GM12878 (cell line): ENCODE measurements around the gene IL11. TPM values are rescaled to one million over a fixed set of nuclear protein-coding genes. Genes with fewer than 3 reads are reported as not detected.

ENCODE experiments used
- ATAC-seq: fragments of 200-7000 bp; cut with Tn5 transposase; 3 replicates; pipeline ENCODE4 v1.9.1; 2020; ENCODE audit warnings: mild to moderate bottlenecking, moderate library complexity
- BruUV-seq: library from RNA; stranded (reverse); fragments of 400-500 nt; replicated peaks from 2 replicates; lab custom pipeline; 2021; lab: Mats Ljungman, UMichigan
- CTCF ChIA-PET: fragments of 300-600 bp; sonication (Branson Sonifier 250); formaldehyde crosslinking; extraction: SDS; loops from one replicate; lab custom pipeline; 2021; ENCODE audit warnings: inconsistent platforms; lab: Yijun Ruan, JAX
- POLR2A ChIA-PET: fragments of 350-600 bp; formaldehyde crosslinking; extraction: SDS; loops from one replicate; lab custom pipeline; 2021; ENCODE audit warnings: inconsistent platforms; lab: Charles Lee
- RAD21 ChIA-PET: fragments of 300-600 bp; sonication (Branson Sonifier 250); formaldehyde crosslinking; loops from one replicate; lab custom pipeline; 2023; ENCODE audit warnings: antibody characterized with exemption; ENCODE audit not compliant: unreplicated experiment; lab: Charles Lee
- SMC1A ChIA-PET: fragments of 300-600 bp; sonication (Branson Sonifier 250); formaldehyde crosslinking; loops from one replicate; lab custom pipeline; 2023; ENCODE audit not compliant: unreplicated experiment, uncharacterized antibody; lab: Charles Lee
- DNase-seq: peaks from one replicate; pipeline ENCODE4 v3.0.0-alpha.2; 2011; ENCODE audit warnings: low read depth, low spot score
- FAIRE-seq: peaks from 3 replicates; lab custom pipeline; 2011; peaks lifted over from hg19 to GRCh38; lab: Jason Lieb, UNC
- H2AFZ ChIP-seq: 2 replicates; pipeline ENCODE4 v1.6.0; 2011; ENCODE audit warnings: low read depth, low read length, control low read depth; ENCODE audit not compliant: control insufficient read depth
- H3K27ac ChIP-seq: 2 replicates; pipeline ENCODE4 v1.5.1; 2011; ENCODE audit warnings: control low read depth; ENCODE audit not compliant: control insufficient read depth, insufficient read depth
- H3K27me3 ChIP-seq, 2 experiments: replicated peaks in 1 of 2; 2 replicates each; pipeline versions ENCODE4 v1.6.0 to v1.6.1; 2011; ENCODE audit warnings: low read length in 1 of 2; ENCODE audit not compliant: control insufficient read depth in 2 of 2, insufficient read depth in 2 of 2
- H3K36me3 ChIP-seq, 2 experiments: 2 replicates each; pipeline ENCODE4 v1.5.1; 2011; ENCODE audit warnings: low read length in 1 of 2; ENCODE audit not compliant: control insufficient read depth in 2 of 2, insufficient read depth in 2 of 2
- H3K4me1 ChIP-seq: 2 replicates; pipeline ENCODE4 v1.6.1; 2011; ENCODE audit warnings: mild to moderate bottlenecking, low read length, moderate library complexity, mixed read lengths; ENCODE audit not compliant: control insufficient read depth, insufficient read depth
- H3K4me2 ChIP-seq: 2 replicates; pipeline ENCODE4 v1.6.0; 2011; ENCODE audit warnings: control low read depth; ENCODE audit not compliant: control insufficient read depth, insufficient read depth
- H3K4me3 ChIP-seq: fragments of 200-600 bp; sonication (generic); 2 replicates; pipeline ENCODE4 v1.5.1; 2016
- H3K79me2 ChIP-seq: 2 replicates; pipeline ENCODE4 v1.6.0; 2011; ENCODE audit warnings: low read length; ENCODE audit not compliant: control insufficient read depth, insufficient read depth
- H3K9ac ChIP-seq: 2 replicates; pipeline ENCODE4 v1.8.0; 2011; ENCODE audit warnings: low read length, control low read depth, mixed read lengths; ENCODE audit not compliant: control insufficient read depth, insufficient read depth
- H3K9me3 ChIP-seq: replicated peaks from 3 replicates; pipeline ENCODE4 v1.5.1; 2011; ENCODE audit warnings: mild to moderate bottlenecking, low read length; ENCODE audit not compliant: control insufficient read depth, insufficient read depth
- H4K20me1 ChIP-seq: 2 replicates; pipeline ENCODE4 v1.6.0; 2011; ENCODE audit not compliant: control insufficient read depth, insufficient read depth
- ASH2L ChIP-seq: fragments of 300-600, 200-600 bp; sonication (generic); IDR thresholded peaks from 2 replicates; pipeline ENCODE4 v1.6.1; 2017; ENCODE audit warnings: low read depth, mild to moderate bottlenecking, borderline replicate concordance
- ATF7 ChIP-seq: fragments of 450-650 bp; IDR thresholded peaks from 2 replicates; pipeline ENCODE4 v1.6.1; 2016; ENCODE audit warnings: low read depth, mild to moderate bottlenecking
- DPF2 ChIP-seq: fragments of 450-650 bp; IDR thresholded peaks from 2 replicates; pipeline ENCODE4 v1.6.1; 2017; ENCODE audit warnings: mild to moderate bottlenecking
- LARP7 ChIP-seq: fragments of 450-650 bp; IDR thresholded peaks from 2 replicates; pipeline ENCODE4 v1.6.1; 2017; ENCODE audit warnings: mild to moderate bottlenecking
- NR2C2 ChIP-seq: IDR thresholded peaks from 2 replicates; pipeline ENCODE4 v1.6.1; 2011; ENCODE audit warnings: borderline replicate concordance, low read depth; ENCODE audit not compliant: control insufficient read depth, insufficient read length
- PAX8 ChIP-seq: fragments of 450-650 bp; IDR thresholded peaks from 2 replicates; pipeline ENCODE4 v1.6.1; 2017; ENCODE audit warnings: mild to moderate bottlenecking, moderate library complexity
- POLR2AphosphoS5 ChIP-seq: IDR thresholded peaks from 2 replicates; pipeline ENCODE4 v1.6.1; 2011; ENCODE audit warnings: mild to moderate bottlenecking, low read length, inconsistent platforms
- TCF7 ChIP-seq: IDR thresholded peaks from 2 replicates; pipeline ENCODE4 v1.6.1; 2014; ENCODE audit warnings: antibody characterized with exemption, borderline replicate concordance
- WGBS: methylation state at CpG from one replicate; pipeline ENCODE4 v1.1.6; 2016; ENCODE audit warnings: low lambda C conversion rate; ENCODE audit not compliant: insufficient replicate concordance, insufficient coverage; ENCODE audit errors: missing lambda C conversion rate; 5-methylcytosine and 5-hydroxymethylcytosine counted together
- in situ Hi-C: fragments of 300-500 bp; cut with MboI; formaldehyde crosslinking; loops from 9 replicates; pipeline ENCODE4 v1.14.3; 2018; ENCODE audit warnings: mixed read lengths
- intact Hi-C: fragments of 100-400 bp; cut with micrococcal nuclease; formaldehyde crosslinking; loops from one replicate; pipeline ENCODE4 v1.14.2; 2022; ENCODE audit not compliant: unreplicated experiment
- polyA plus RNA-seq, 11 experiments: library from polyadenylated mRNA; depleted of rRNA in 4 of 11; unstranded in 6 of 11; stranded (reverse) in 5 of 11; fragments of >200 nt; fragmentation: Nextera tagmentation in 4 of 11; fragmentation: Illumina TruSeq in 1 of 11; extraction: Ambion mirVana in 4 of 11; extraction: Trizol in 1 of 11; gene quantifications; 1 replicate in 1 of 11; 2 replicates in 10 of 11; pipeline versions ENCODE4 v1.2.1 to v1.2.3, GENCODE V29; 2011 to 2016; ENCODE audit warnings: inconsistent platforms in 2 of 11, missing spikeins in 2 of 11, low read depth in 1 of 11
- total RNA-seq, 4 experiments: library from RNA; depleted of rRNA in 3 of 4; stranded (reverse); fragments of >200 nt in 3 of 4; fragmentation: Illumina TruSeq in 1 of 4; extraction: Trizol in 1 of 4; gene quantifications; 2 replicates each; pipeline versions ENCODE4 v1.2.1 to v1.2.3, GENCODE V29; 2013 to 2021
- TF ChIP-seq, protein P1 (sequence below): IDR thresholded peaks from 2 replicates; pipeline ENCODE4 v1.6.1; 2012; ENCODE audit warnings: low read length, inconsistent platforms

IL11 gene
- total and polyA plus RNA-seq, 10 of the 15 experiments (the other 5 are each of a cell fraction or from before 2014, with no cell fraction given): 0.15 TPM; not detected in 9

DNA sequence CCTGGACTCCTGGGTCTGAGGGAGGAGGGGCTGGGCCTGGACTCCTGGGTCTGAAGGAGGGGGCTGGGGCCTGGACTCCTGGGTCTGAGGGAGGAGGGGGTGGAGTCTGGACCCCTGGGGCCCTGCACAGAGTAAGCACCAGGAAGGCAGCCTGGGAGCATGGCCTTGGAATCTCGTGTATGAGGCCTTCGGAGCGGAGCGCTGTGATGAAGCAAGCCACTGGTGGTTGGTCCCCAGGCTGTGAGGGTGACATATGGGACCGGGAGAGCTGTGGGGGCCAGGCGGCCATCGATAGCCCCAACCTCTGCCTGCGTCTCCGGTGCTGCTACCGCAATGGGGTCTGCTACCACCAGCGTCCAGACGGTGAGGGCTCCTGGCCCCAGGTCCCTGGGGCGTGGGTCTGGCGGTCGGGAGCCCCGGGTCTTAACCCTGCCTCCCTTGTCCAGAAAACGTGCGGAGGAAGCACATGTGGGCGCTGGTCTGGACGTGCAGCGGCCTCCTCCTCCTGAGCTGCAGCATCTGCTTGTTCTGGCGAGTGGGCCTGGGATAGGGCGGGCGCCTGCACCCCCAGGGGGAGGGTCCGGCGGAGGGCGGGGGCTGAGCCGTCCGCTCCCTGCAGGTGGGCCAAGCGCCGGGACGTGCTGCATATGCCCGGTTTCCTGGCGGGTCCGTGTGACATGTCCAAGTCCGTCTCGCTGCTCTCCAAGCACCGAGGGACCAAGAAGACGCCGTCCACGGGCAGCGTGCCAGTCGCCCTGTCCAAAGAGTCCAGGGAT lies 7.3 kb upstream of the IL11 start:
- POLR2A ChIA-PET: no interaction called here
- in situ Hi-C loops (no loop called here), intact Hi-C loops (no loop called here)
- no peak for FAIRE-seq
- Histone ChIP-seq H2AFZ (no peak overlapping the region), H3K27ac (no peak overlapping the region), H3K9me3 (no peaks in the 10 kb centered on the region), H3K79me2 (no peaks in the 10 kb centered on the region; the same call in none of the 2 replicates), H3K4me1 (no peaks in the 10 kb centered on the region), H3K36me3 (no peaks in the 10 kb centered on the region), H4K20me1 (no peaks in the 10 kb centered on the region), H3K4me3 (no peak overlapping the region), H3K9ac (no peak overlapping the region), H3K4me2 (no peak overlapping the region), H3K27me3 (no peaks in the 10 kb centered on the region)
- ATAC-seq: no peak
- CTCF ChIA-PET: no interaction called here
- RAD21 ChIA-PET: interaction anchor here (1.0 kb wide), 1 partner anchor 76 kb away, joined by 4 read pairs; no protein-coding TSS in a partner anchor
- SMC1A ChIA-PET: no interaction called here
- no peak for DNase-seq
- TF ChIP-seq POLR2AphosphoS5 (no peak), ASH2L (no peak), NR2C2 (no peak), PAX8 (no peak), DPF2 (no peak), TCF7 (no peak), LARP7 (no peak), ATF7 (no peak)
- TF ChIP-seq, protein P1, sequence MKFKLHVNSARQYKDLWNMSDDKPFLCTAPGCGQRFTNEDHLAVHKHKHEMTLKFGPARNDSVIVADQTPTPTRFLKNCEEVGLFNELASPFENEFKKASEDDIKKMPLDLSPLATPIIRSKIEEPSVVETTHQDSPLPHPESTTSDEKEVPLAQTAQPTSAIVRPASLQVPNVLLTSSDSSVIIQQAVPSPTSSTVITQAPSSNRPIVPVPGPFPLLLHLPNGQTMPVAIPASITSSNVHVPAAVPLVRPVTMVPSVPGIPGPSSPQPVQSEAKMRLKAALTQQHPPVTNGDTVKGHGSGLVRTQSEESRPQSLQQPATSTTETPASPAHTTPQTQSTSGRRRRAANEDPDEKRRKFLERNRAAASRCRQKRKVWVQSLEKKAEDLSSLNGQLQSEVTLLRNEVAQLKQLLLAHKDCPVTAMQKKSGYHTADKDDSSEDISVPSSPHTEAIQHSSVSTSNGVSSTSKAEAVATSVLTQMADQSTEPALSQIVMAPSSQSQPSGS: no peak
- no TSS peak for BruUV-seq
- WGBS: 68% methylated on average over 41 of the region's 43 CpGs
